Measurements from ENCODE around the gene CDC42BPA.

CDC42BPA gene

GRCh38 chr1:226945106-226945857 is 373.0 kb downstream of the CDC42BPA start:
- H3K4me3 ChIP-seq (ENCODE audit: low read length) = no peak overlapping the region
- DNase-seq (ENCODE audit: low read depth) = peak; percentile 8
- TF ChIP-seq CTCF (conservative IDR thresholded peaks at IDR 0.05; ENCODE audit: low read depth, low read length) = no peak

GRCh38 chr1:226943927-226944326 is 374.4 kb downstream of the CDC42BPA start:
- no peak for DNase-seq (ENCODE audit: low read depth)
- H3K4me3 ChIP-seq (ENCODE audit: low read length) = no peak overlapping the region
- no peak for TF ChIP-seq CTCF (conservative IDR thresholded peaks at IDR 0.05; ENCODE audit: low read depth, low read length)

GRCh38 chr1:226943156-226943555 is 375.1 kb downstream of the CDC42BPA start:
- DNase-seq (ENCODE audit: low read depth) = no peak
- no peak overlapping the region for H3K4me3 ChIP-seq (ENCODE audit: low read length)
- TF ChIP-seq CTCF (conservative IDR thresholded peaks at IDR 0.05; ENCODE audit: low read depth, low read length) = no peak

GRCh38 chr1:226942392-226942791 is 375.9 kb downstream of the CDC42BPA start:
- no peak for TF ChIP-seq CTCF (conservative IDR thresholded peaks at IDR 0.05; ENCODE audit: low read depth, low read length)
- no peak for DNase-seq (ENCODE audit: low read depth)
- H3K4me3 ChIP-seq (ENCODE audit: low read length) = no peak overlapping the region

GRCh38 chr1:226940806-226941067 is 377.6 kb downstream of the CDC42BPA start:
- TF ChIP-seq CTCF (conservative IDR thresholded peaks at IDR 0.05; ENCODE audit: low read depth, low read length) = no peak

GRCh38 chr1:226940029-226940805 is 378.1 kb downstream of the CDC42BPA start, which contains the start of gene COQ8A:
TSS of gene COQ8A (plus strand) at chr1:226940294. CDS start at chr1:226961386, 21,092 bp downstream.
- TF ChIP-seq CTCF (conservative IDR thresholded peaks at IDR 0.05; ENCODE audit: low read depth, low read length) = no peak
- DNase-seq (ENCODE audit: low read depth) = peak; percentile 97
- peak within 1 kb of the TSS; percentile 68 for H3K4me3 ChIP-seq (ENCODE audit: low read length)

More at GRCh38 chr1:226940806-226941067, 377.6 kb downstream of the CDC42BPA start:
- no peak for DNase-seq (ENCODE audit: low read depth)
- H3K4me3 ChIP-seq (ENCODE audit: low read length) = peak overlapping the region; percentile 66

Data from retinal pigment epithelial cell (primary cell).